ENCODE measurements around the gene MAP4K4.
A peak's percentile ranks its signal among the peaks of the same experiment; 100 is the strongest.

MAP4K4 gene

GRCh38 chr2:101693991-101694588, 3.4 kb upstream of the MAP4K4 start:
- DNase-seq, result no peak

- peak; percentile 22 for DNase-seq
Measured at GRCh38 chr2:101696272-101697123, 1.0 kb upstream of the MAP4K4 start.

GRCh38 chr2:101698014-101698843, 722 bp downstream of the MAP4K4 start:
- DNase-seq, result peak; percentile 33

- no peak for DNase-seq
Measured at GRCh38 chr2:101698844-101699754, 1.6 kb downstream of the MAP4K4 start.

- DNase-seq, result no peak
Measured at GRCh38 chr2:101699755-101700461, 2.4 kb downstream of the MAP4K4 start.

GRCh38 chr2:101704046-101704466, 6.5 kb downstream of the MAP4K4 start:
- DNase-seq, result no peak

GRCh38 chr2:101704816-101705578, 7.5 kb downstream of the MAP4K4 start:
- DNase-seq, result no peak

- no peak for DNase-seq
Measured at GRCh38 chr2:101706121-101706818, 8.8 kb downstream of the MAP4K4 start.

GRCh38 chr2:101706819-101707177, 9.3 kb downstream of the MAP4K4 start:
- no peak for DNase-seq

- no peak for DNase-seq
Measured at GRCh38 chr2:101710036-101710435, 12.5 kb downstream of the MAP4K4 start.

- no peak for DNase-seq
Measured at GRCh38 chr2:101710471-101711318, 13.2 kb downstream of the MAP4K4 start.

- no peak for DNase-seq
Measured at GRCh38 chr2:101714118-101714517, 16.6 kb downstream of the MAP4K4 start.

- DNase-seq, result no peak
Measured at GRCh38 chr2:101717071-101717845, 19.8 kb downstream of the MAP4K4 start.

- DNase-seq, result no peak
Measured at GRCh38 chr2:101718479-101718878, 21.0 kb downstream of the MAP4K4 start.

GRCh38 chr2:101718993-101719571, 21.6 kb downstream of the MAP4K4 start:
- no peak for DNase-seq

GRCh38 chr2:101720732-101721131, 23.2 kb downstream of the MAP4K4 start:
- DNase-seq, result no peak

- DNase-seq, result no peak
Measured at GRCh38 chr2:101722864-101723263, 25.4 kb downstream of the MAP4K4 start.
